ENCODE results near the gene MYL7.

Gene MYL7

DNA sequence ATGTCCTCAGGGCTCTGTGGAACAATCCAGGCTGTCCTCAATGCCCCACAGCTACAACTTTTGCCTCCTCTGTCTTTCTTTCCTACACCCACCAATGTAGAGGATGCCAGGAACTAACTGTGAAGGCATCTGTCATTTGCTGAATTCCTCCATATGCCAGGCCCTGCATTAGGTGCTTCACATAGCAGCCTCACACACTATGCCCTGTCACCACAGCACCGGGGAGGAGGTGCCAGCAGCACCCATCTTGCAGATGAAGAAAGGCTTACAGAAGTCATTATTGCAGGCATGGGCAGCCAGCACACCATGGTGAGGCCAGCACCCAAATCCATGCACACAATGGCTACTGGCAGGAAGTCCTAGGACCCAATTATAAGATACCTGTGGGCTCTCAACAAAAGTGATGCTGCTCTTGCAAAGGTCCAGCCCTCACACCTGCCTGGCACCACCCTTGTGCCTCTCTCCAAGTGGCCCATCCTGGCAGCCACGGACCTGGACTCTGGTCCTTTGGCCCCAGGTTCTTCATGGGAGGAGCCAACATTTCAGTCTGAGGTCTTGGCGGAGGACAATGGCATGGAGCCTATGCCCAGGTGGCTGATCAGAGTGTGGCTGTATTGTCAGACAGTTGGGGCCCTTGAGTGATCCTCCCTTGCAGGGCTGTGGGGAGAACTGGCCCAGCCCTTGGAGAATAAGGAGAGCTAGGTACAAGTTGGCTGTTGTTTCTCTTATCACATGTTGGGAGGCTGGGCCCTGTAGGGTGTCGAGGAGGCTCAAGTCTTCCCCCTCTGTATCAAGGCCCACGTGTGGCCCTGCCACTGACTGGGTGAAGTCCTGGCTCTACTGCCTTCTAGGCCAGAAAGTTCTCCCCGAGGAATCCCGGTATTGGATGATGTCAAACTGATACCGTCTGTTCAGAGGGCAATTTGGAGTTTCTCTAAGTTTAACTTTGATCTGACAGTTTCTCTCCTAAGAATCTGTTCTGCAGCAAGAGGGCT, 14.4 kb upstream of the MYL7 start:
- DNase-seq (ENCODE audit: low read depth): no peak
- TF ChIP-seq MYC (IDR thresholded peaks at IDR 0.05; ENCODE audit: low read depth, low read length) (no peak), POLR2A (IDR thresholded peaks at IDR 0.05; ENCODE audit: extremely low read depth, insufficient read length) (no peak)
- TF ChIP-seq, protein P1, sequence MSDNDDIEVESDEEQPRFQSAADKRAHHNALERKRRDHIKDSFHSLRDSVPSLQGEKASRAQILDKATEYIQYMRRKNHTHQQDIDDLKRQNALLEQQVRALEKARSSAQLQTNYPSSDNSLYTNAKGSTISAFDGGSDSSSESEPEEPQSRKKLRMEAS (IDR thresholded peaks at IDR 0.05; ENCODE audit: low read depth, low read length): no peak
- TF ChIP-seq, protein P2, sequence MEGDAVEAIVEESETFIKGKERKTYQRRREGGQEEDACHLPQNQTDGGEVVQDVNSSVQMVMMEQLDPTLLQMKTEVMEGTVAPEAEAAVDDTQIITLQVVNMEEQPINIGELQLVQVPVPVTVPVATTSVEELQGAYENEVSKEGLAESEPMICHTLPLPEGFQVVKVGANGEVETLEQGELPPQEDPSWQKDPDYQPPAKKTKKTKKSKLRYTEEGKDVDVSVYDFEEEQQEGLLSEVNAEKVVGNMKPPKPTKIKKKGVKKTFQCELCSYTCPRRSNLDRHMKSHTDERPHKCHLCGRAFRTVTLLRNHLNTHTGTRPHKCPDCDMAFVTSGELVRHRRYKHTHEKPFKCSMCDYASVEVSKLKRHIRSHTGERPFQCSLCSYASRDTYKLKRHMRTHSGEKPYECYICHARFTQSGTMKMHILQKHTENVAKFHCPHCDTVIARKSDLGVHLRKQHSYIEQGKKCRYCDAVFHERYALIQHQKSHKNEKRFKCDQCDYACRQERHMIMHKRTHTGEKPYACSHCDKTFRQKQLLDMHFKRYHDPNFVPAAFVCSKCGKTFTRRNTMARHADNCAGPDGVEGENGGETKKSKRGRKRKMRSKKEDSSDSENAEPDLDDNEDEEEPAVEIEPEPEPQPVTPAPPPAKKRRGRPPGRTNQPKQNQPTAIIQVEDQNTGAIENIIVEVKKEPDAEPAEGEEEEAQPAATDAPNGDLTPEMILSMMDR (IDR thresholded peaks at IDR 0.05; ENCODE audit: low read depth, low read length): no peak
- H3K4me3 ChIP-seq (ENCODE audit: low read depth, low read length): no peak overlapping the region

DNA sequence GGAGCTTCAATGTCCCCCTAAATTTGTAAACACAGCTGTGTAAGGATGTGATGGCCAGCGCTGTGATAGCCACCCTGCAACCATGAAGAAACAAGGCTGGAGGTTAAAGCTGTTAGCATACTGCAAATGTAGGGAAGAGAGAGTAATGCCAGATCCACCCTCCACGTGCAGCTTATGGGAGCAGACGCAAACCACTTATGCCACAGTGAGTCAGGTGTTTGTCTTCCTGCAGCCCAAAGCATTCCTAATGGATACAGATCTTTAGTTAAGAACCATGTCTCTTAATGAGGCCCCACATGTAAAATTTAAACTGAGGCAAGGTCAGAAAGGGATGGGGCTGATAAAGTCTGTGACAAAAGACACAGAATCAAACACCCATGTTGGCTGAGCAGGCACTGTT, 13.6 kb upstream of the MYL7 start:
- no peak overlapping the region for H3K4me3 ChIP-seq (ENCODE audit: low read depth, low read length)
- TF ChIP-seq MYC (IDR thresholded peaks at IDR 0.05; ENCODE audit: low read depth, low read length) (no peak), POLR2A (IDR thresholded peaks at IDR 0.05; ENCODE audit: extremely low read depth, insufficient read length) (no peak)
- TF ChIP-seq, protein P2 (IDR thresholded peaks at IDR 0.05; ENCODE audit: low read depth, low read length): no peak
- TF ChIP-seq, protein P1 (IDR thresholded peaks at IDR 0.05; ENCODE audit: low read depth, low read length): no peak
- DNase-seq (ENCODE audit: low read depth): no peak

DNA sequence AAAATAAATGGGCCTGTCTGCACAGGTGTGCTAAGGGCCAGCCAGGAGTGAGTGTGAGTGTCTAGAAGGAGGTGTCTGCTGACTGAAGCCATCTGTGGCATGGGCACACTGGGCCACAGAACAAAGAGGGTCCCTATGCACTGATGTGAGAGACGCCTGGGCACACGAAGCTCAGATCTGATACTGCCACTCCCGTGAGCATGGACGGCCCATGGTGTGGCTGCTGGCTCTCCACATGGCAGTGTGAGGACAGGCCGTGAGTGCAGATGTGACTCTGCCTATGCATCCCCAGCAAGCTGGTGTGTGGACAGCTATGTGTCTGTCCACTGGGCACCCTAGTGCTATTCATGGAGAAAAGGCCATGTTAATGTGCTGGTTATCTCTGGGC, 12.8 kb upstream of the MYL7 start:
- no peak for DNase-seq (ENCODE audit: low read depth)
- H3K4me3 ChIP-seq (ENCODE audit: low read depth, low read length): no peak overlapping the region
- TF ChIP-seq MYC (IDR thresholded peaks at IDR 0.05; ENCODE audit: low read depth, low read length) (no peak), POLR2A (IDR thresholded peaks at IDR 0.05; ENCODE audit: extremely low read depth, insufficient read length) (no peak)
- TF ChIP-seq, protein P1 (IDR thresholded peaks at IDR 0.05; ENCODE audit: low read depth, low read length): no peak
- TF ChIP-seq, protein P2 (IDR thresholded peaks at IDR 0.05; ENCODE audit: low read depth, low read length): no peak

DNA sequence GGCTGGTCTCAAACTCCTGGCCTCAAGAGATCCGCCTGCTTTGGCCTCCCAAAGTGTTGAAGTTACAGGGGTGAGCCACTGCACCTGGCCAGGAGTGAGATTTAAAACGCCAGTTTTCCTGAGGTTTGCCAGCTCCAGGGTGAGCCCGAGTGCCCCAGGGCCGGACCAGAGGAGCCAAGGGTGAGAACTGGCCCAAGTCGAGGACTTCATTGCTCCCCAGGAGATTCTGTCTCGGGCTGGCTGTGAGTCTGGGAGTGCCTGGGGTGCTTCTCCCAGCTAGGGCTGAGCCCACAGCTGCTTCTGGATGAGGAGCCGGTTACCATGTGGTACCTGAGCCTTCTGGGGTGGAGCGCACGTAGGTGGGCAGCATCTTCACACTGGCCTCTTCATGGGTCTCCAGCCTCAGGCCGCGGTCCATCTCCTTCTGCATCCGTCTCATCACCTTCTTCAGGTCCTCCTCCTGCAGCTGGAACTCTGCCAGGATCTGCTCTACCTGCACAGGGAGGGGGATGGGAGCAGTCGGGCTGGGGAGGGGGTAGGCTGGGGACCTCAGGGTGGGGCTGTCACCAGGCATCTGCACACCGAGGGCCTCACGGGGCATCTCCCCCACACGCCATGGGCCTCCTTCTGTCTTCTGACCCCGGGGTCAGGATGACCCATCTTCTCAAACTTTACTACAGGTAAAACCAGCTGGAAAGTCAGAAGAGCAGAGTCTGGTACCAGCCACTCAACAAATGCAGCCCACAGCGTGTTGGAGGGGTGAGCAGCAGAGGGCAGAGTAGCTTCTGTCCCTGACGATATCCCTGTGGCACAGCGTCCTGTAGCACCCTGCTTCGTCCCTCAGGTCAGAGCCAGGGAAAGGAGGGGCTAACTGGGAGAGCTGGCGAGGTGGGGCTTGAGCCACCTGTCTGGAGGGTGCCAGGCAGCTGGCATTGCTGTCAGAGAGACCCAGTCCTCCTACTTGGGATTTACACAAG, 12.1 kb upstream of the MYL7 start:
- TF ChIP-seq, protein P1 (IDR thresholded peaks at IDR 0.05; ENCODE audit: low read depth, low read length): no peak
- TF ChIP-seq POLR2A (IDR thresholded peaks at IDR 0.05; ENCODE audit: extremely low read depth, insufficient read length) (no peak), MYC (IDR thresholded peaks at IDR 0.05; ENCODE audit: low read depth, low read length) (no peak)
- TF ChIP-seq, protein P2 (IDR thresholded peaks at IDR 0.05; ENCODE audit: low read depth, low read length): no peak
- no peak for DNase-seq (ENCODE audit: low read depth)
- no peak overlapping the region for H3K4me3 ChIP-seq (ENCODE audit: low read depth, low read length)

DNA sequence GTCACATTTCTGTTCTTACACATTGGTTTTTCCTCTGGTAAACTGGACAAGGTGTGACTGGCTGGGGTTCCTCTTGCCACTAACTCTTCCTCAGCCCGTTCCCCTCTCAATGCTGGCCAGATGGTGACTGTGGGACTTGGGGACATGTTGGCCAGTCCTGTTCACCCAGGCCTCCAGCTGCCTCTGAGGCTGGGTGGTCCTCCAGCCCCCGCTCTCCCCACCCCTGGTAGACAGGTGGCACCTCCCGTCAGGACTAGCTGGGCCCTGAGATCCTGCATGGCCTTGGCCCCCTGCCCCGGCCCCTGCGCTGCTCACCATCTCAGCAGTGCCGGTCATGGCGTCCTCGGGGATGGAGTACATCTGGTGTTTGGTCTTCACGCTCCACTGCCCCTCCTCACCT, 10.8 kb upstream of the MYL7 start:
- TF ChIP-seq, protein P1 (IDR thresholded peaks at IDR 0.05; ENCODE audit: low read depth, low read length): no peak
- no peak for TF ChIP-seq MYC (IDR thresholded peaks at IDR 0.05; ENCODE audit: low read depth, low read length)
- no peak for DNase-seq (ENCODE audit: low read depth)
- H3K4me3 ChIP-seq (ENCODE audit: low read depth, low read length): no peak overlapping the region
